NCI-H69 (cell line): ENCODE results near the gene IGSF5.

Source experiments
- DNase-seq: peaks from one replicate; lab custom pipeline; 2025; lab: John Stamatoyannopoulos, UW

IGSF5 gene

GRCh38 chr21:39825250-39825649 is 80.3 kb downstream of the IGSF5 start:
- DNase-seq, result no peak

GRCh38 chr21:39834543-39834942 is 89.6 kb downstream of the IGSF5 start:
- DNase-seq, result no peak

GRCh38 chr21:39837861-39838359 is 92.9 kb downstream of the IGSF5 start:
- no peak for DNase-seq

GRCh38 chr21:39840373-39841097 is 95.6 kb downstream of the IGSF5 start:
- peak; percentile 82 for DNase-seq

GRCh38 chr21:39842741-39843459 is 97.9 kb downstream of the IGSF5 start:
- DNase-seq, result no peak

GRCh38 chr21:39843483-39843882 is 98.5 kb downstream of the IGSF5 start:
- DNase-seq, result no peak

- no peak for DNase-seq
These were observed 98.9 kb downstream of the IGSF5 start for GRCh38 chr21:39843916-39844315.

- peak; percentile 75 for DNase-seq
These were observed 100.7 kb downstream of the IGSF5 start for GRCh38 chr21:39845571-39846130.

- no peak for DNase-seq
These were observed 102.9 kb downstream of the IGSF5 start for GRCh38 chr21:39847877-39848276.

- DNase-seq, result no peak
These were observed 104.2 kb downstream of the IGSF5 start for GRCh38 chr21:39849014-39849655.

- peak; percentile 38 for DNase-seq
These were observed 105.3 kb downstream of the IGSF5 start for GRCh38 chr21:39850333-39850732.

GRCh38 chr21:39851002-39851618 is 106.1 kb downstream of the IGSF5 start:
- DNase-seq, result no peak
